HG03196 (cell line): ENCODE measurements around the gene LRRC42.

Experiments
- ATAC-seq: cut with Tn5 transposase; IDR thresholded peaks from one replicate; pipeline ENCODE4 v1.9.1; 2021; ENCODE audit not compliant: unreplicated experiment

Gene LRRC42, protein sequence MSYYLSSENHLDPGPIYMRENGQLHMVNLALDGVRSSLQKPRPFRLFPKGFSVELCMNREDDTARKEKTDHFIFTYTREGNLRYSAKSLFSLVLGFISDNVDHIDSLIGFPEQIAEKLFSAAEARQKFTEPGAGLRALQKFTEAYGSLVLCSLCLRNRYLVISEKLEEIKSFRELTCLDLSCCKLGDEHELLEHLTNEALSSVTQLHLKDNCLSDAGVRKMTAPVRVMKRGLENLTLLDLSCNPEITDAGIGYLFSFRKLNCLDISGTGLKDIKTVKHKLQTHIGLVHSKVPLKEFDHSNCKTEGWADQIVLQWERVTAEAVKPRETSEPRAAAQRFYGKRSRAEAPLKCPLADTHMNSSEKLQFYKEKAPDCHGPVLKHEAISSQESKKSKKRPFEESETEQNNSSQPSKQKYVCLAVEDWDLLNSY

GRCh38 chr1:53946252-53947171, at the start of gene LRRC42:
LRRC42 (plus strand) TSS chr1:53946350; CDS start chr1:53952000, 5,650 bp downstream.
- ATAC-seq: peak; percentile 62

DNA sequence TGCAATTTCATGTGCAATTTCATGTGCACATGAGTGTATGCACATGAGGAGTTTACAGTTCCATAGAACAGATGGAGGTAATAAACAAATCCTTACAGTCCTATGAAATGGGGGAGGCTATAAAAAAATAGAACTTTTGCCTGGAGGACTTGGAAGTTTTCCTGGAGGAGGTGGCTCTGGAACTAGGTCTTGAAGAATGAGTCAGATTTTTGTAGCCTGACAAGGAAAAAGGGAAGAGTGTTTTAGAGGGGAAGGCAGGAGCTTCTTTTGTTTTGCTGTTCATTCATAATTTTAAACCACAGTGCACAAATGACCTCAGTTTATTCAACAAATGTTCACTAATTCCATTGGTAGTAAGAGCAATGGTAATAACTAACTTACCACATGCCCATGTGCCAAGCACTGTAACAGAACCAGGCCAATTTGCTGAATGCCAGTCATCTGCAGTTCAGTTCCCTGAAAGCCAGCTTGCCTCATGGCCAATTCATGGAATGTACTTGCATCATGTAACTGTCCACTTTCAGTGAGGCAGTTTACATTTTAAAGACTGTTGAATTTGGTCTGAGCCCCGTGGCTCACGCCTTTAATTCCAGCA, 49.4 kb upstream of the LRRC42 start:
- no peak for ATAC-seq

- no peak for ATAC-seq
These were observed 46.9 kb upstream of the LRRC42 start for GRCh38 chr1:53899206-53899628.

DNA sequence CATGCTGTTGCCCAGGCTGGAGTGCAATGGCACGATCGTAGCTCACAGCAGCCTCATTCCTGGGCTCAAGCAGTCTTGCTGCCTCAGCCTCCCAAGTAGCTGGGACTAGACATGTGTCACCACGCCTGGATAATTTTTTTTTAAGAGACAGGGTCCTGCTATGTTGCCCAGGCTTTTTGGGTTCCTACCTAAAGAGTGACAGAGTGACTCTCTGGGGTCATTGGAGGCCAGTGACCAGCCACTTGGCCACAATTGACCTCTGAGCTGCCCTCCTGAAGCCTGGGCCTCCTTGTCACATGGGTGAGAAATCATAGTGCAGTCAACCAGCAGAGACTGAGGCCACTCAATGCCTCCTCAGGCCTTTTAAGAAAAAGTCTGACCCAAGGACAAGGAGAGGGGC, 46.4 kb upstream of the LRRC42 start:
- no peak for ATAC-seq

- no peak for ATAC-seq
These were observed 43.7 kb upstream of the LRRC42 start for GRCh38 chr1:53902235-53903138.

DNA sequence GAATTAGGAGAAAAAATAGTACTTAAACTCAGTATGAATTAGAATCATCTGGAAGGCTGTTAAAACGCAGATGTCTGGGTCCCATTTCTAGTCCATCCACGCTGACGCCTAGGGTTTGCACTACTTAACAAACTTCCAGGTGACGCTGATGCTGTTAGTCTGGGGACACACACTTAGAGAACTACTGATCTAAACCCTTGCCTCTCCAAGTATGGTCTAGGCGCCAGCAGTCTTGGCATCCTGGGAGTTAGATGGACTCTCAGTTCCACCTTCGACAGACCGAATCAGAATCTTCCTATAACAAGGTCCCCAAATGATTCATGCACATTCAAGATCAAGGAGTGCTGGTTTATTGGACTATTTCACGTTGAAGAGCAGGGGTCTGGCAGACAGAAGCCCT, 40.6 kb upstream of the LRRC42 start:
- ATAC-seq: no peak

DNA sequence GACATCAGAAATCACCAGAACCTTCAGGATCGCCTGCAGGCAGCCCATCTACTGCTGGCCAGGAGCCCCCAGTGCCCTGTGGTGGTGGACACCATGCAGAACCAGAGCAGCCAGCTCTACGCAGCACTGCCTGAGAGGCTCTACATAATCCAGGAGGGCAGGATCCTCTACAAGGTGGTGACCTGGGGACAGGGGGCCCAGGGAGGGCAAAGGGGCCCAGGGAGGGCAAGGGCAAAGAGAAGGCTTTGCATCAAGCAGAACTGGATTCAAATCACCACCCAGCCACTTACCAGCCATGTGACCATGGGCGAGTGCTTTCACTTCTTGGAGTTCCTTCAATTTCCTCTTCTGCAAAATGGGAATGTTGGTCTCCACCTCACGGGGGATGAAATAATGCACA, 40.0 kb upstream of the LRRC42 start:
- no peak for ATAC-seq

DNA sequence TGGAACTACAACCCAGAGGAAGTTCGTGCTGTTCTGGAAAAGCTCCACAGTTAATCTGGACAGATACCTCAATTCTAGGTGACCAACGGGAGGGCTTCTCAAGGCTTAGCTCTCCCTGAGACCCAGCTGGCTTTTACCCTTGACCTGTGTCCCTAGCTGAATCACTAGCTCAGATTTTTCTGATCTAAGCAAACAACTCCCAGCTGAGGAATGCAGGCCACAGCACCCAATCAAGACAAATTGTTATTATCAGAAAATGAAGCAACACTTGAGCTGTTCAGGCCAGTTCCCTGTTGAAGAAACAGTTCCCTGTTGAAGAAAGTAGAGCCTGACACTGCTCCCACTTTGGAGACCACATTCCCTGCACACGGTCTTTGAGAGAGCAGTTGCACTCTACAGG, 36.2 kb upstream of the LRRC42 start:
- no peak for ATAC-seq

GRCh38 chr1:53911442-53911841, 34.7 kb upstream of the LRRC42 start:
- no peak for ATAC-seq

DNA sequence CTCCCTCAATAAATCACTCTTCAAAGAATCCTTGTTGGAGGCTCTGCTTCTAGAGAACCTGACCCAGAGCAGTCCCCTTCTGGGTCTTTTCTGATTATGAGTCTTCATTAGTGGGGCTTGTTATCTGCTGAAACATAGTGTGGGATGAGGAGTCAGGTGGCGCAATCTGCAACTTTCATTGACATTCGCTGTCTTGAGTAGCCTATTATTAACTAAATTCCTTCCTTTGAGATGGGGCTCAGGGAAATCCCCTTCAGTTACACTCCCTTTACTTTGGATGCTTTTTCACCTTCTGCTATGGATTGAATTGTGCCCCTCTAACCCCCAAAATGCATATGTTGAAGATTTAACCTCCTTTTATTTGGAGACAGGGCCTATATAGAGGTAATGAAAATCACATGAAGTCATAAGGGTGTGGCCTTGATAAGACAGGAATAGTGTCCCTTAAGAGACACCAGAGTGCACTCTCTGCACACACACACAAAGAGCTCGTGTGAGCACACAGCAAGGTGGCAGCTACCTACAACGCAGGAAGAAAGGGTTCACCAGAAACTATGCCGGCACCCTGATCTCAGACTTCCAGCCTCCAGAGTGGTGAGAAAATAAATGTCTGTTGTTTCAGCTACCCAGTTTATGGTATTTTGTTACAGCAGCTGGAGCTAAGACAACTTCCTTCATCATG, 32.7 kb upstream of the LRRC42 start:
- no peak for ATAC-seq

DNA sequence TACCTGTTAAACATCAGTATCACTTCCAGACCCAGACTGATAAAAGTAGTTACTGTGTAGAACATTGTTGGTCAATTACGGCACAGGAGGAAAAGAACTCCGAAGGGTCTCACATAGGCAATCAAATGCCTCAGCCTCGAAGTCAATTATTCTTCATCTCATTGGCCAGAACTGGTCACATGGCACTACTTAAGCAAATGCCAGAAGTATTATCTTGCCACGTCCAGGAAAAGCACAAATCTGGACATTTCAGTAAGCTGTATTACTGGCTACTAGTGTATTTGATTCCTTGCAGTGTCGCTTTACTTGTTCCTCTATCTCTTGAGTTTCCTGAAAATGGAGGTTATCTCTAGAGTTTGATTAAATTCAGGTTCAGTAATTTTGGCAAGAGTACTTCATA, 27.8 kb upstream of the LRRC42 start:
- no peak for ATAC-seq

DNA sequence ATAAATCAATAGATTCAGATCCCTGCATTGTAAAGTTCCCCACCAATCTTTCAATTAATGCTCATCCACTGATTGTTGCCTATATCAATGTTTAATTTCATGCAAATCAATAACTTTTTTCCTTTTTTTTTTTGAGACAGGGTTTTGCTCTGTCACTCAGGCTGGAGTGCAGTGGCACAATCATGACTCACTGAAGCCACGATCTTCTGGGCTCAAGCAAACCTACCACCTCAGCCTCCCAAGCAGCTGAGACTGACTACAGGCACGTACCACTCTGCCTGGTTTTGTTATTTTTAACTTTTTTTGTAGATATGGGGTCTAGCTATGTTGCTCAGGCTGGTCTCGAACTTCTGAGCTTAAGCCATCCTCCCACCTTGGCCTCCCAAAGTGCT, 26.5 kb upstream of the LRRC42 start:
- ATAC-seq: no peak

GRCh38 chr1:53927376-53927881, 18.7 kb upstream of the LRRC42 start:
- no peak for ATAC-seq

- ATAC-seq: no peak
These were observed 16.7 kb upstream of the LRRC42 start for GRCh38 chr1:53929246-53929960.

GRCh38 chr1:53930932-53931331, 15.2 kb upstream of the LRRC42 start:
- no peak for ATAC-seq

DNA sequence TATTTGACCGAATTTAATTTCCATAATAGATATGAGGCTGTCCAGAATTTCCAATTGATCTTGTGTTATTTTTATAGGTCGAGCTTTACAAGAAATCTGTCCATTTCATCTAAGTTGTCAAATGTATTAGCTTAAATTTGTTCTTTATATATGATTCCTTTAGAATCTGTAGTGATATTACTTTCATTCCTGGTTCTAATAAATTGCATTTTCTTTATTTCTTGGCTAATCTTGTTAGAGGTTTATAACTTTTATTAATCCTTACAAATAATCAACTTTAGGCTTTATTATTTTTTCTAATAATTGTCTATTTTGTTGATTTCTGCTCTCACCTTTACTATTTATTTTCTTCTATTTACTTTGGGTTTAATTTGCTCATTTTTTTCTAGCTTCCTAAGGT, 14.6 kb upstream of the LRRC42 start:
- ATAC-seq: no peak

DNA sequence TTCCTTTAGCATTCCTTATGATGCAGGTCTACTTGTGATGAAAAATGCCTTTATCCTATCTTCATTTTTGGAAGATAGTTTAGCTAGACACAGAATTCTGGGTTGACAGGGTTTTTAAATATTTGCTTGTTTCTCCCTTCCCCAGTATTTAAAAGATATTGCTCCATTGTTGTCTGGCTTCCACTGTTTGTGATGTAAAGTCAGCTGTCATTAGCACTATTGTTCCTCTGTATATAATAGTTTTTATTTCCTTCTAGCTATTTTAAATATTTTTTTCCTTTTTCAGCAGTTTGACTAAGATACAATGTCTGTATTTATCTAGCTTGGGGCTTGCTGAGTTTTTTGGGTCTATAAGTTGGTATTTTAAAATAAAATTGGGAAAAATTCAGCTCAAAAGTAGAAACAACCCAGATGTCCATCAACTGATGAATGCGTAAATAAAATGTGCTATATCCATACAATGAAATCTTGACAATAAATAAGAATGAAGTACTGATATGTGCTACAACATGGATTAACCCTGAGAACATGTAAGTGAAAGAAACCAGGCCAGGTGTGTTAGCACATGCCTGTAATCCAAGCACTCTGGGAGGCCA, 11.9 kb upstream of the LRRC42 start:
- ATAC-seq: no peak

- ATAC-seq: no peak
These were observed 9.7 kb upstream of the LRRC42 start for GRCh38 chr1:53936430-53936829.
